Stimulated activated CD8-positive, alpha-beta memory T cell treated with anti-CD3 and anti-CD28 coated beads, Interleukin-15, amount 100 ng/mL, for 24 hours (primary cell): Measurements from ENCODE around the gene DHRS7.

Experiments used
- DNase-seq: peaks from one replicate; pipeline ENCODE4 v3.0.0-alpha.2; 2020; ENCODE audit warnings: low read depth

Gene DHRS7

DNA sequence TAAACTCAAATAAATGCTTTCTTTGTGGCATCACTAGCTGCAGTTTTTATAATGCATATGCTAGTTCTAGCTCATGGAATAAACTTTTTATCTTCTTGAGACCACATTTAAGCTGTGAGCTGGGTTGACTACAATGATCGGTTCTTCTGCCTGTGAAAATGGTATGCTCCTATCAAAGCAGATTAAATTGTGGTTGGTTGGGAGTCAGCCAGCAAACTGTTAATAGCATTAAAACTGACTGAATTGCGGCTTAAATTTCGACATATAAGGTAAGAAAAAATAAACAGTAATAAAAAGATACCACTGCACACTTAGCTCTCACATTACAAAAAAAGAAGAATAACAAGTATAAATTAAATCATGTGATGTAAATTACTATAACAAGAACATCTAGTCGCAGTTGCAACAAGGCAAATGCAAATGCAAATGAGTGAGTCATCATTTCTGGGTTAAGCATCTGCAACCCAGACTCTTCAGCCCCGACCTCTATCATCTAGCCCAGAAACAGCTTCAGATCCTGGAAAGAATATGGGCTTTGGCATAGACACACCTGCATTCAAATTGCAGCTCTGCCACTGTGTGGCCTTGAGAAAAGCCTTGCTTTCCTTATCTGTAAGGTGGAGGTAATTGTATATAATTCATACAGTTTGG, 19.8 kb upstream of the DHRS7 start:
- no peak for DNase-seq

DNA sequence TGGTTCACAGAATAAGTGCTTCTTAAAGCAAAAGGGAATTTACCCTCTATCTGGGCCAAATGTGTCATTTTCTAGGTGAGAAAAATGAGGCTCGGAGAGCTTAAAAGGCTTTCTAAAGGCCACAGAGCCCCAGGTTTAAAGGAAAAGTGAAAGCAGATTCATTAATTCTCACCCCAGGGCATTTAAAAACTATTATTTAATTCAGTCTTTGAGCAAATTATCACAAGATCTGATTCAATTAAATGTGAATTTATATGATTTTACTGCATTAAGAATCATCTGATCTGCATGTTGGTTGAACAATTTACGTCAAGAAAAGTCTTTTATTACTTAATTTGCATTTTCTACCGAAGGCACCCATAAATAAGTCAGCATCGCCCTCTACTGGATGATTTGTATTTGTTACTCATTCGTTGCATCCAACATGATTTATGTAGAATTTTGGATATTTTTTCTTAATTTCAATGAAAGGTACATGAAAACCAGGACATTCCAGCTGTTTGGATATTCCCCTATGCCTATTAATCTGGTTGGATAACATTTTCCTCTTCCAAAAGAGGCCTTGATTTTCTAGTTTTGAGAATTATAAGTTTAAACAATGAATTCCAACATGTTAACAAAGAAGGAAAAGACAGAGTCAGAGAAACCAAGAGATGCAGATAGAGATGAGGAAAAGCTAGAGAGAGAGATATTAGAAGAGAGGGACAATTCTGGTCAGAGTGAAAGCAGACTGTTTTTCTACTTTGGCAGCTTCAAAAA, 19.1 kb upstream of the DHRS7 start:
- no peak for DNase-seq

DNA sequence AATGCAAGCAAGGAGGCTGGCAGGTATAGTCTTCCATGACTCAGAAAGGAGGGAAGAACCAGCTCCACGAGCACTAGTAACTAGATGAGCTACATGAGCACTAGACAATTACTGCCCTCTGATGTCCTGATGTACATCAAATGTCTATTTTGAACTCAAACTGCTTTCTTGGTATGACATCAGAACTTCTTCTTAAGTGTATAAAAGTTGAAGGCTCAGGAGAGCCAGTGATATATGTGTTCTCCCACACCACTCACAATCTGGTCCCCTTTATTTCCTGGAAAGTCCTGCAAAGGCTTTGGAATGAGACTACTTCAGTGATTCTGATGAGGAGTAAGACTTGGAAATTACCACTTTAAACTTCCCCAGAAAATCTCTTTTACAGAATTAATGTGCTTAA, 18.5 kb upstream of the DHRS7 start:
- no peak for DNase-seq

DNA sequence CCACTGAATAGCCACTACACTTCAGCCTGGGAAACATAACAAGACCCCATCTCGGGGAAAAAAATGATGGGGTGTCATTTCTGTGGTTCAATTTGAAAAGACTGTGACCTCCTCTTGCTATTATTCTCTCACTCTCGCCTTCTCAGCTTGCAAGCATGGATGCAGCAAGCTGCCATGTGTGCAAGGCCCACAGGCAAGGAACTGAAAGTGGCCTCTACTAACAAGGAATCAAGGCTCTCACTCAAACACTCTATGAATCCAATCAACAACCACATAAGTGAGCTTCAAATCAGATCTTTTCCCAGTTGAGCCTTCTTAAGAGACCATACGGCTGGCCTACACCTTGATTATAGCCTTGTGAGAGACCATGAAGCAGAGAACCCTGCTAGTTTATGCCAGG, 17.9 kb upstream of the DHRS7 start:
- no peak for DNase-seq

DNA sequence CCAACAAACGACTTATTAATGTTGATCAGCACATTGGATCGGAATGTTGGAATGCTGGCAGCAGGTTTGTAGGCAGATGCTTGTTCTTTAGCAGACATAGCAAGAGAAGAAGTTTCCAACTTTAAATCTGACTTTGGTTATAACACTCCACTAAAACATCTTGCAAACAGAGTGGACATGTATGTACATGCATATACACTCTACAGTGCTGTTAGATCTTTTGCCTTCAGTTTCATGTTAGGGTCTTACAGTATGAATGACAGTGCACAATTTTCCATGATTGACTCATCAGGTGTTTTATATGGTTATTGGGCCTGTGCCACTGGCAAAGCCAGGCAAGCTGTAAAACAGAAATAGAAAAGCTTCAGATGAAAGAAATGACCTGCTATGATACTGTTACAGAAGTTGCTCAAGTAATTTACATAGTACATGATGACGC, 14.3 kb upstream of the DHRS7 start:
- DNase-seq: no peak

DNA sequence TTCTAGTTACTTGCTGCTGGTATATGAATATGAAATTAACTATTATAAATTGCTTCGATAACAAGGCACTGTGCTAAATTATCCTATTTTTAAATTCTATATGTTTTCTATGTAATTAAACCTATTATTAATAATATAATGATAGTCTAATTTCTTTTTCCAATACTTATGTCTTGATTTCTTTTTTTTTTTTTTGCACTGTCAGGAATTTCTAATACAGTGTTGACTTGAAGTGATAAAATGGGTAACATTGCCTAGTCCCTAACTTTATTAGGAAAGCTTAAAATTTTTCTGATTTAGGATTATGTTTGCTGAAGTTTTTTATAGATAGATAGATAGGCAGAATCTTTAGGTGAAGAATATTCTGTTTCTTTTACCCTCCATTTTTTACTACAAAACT, 13.6 kb upstream of the DHRS7 start:
- no peak for DNase-seq

DNA sequence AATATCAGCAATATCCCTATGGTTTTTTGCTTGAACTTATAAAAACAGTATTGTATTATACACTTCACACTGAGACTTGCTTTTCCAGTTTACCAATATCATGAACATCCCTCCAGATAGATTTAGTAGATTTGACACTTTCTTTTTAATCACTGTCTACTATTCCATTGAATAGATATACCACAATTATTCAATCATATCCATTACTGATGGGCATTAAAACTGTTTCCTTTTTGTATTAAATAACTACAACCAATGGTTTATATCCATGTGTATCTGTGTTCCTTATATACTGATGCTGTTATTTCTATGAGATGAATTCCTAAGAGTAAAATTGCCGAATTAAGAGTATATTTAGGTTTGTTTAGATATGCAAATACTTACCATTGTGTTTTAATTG, 13.0 kb upstream of the DHRS7 start:
- DNase-seq: no peak

DNA sequence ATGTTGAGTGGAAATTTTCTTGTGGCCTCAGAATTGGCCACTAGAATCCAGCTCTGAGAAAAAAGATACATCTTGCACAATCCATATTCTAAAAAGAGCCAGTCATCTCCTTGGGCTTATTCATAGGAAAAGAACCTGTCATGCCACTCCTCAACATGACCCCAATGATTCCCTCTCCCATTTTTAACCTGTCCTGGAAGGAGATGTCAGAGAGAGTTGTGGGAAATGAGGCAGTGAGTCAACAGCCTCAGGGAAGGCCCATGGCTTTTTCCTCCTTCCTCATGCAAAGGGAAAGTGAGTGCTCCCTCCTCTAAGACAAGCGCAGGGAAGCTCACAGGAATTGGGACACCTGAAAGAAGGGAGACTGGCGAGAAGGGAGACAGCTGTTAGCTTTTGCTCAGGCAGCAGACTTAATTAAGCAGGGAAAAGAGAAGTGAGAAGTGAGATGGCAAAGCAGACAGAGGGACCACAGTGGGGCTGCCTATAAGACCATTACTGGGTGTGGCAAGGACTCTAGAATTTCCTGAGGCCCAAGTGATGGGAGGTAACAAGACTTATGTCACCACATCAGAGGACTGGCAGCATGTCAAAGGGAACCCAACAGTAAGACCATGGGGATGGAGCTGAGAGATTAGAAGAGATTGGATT, 10.2 kb upstream of the DHRS7 start:
- DNase-seq: no peak

DNA sequence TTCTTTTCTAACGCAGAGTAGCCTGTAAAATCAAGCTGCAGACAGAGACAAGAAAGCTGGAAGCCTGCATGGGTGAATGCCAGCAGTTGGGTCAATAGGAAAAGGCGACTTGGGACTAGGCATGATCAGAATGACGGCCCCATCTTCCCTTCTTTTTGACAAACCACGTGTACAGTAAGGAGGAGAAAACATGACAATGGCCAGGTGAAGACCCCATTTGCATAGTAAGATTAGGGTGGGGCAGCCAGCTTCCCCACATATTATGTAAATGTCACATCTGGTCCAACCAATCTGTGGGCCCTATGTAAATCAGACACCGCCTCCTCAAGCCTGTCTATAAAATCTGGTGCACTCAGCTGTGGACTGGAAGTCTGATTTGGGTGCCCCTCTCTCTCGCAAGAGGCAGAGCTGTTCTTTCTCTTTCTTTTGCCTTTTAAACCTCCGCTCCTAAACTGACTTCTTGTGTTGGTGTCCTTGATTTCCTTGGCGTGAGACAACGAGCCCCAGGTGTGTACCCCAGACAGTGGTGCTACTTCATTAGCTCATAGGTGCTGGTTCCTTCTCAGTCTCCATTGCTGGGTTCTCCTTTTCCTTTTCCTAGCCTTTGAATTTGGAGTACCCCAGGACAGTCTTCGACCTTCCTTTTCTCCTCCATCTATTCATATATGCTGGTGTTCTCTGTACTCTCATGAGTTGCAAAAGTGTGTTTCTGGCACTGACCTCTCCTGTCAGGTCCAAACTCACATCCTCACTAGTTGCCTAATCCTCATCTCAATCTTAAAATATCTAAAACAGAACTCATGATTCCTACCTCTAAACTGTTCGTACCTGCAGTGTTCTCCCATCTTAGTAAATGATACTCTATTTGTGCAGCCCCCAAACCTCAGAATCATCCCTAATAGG, 9.4 kb upstream of the DHRS7 start:
- no peak for DNase-seq

DNA sequence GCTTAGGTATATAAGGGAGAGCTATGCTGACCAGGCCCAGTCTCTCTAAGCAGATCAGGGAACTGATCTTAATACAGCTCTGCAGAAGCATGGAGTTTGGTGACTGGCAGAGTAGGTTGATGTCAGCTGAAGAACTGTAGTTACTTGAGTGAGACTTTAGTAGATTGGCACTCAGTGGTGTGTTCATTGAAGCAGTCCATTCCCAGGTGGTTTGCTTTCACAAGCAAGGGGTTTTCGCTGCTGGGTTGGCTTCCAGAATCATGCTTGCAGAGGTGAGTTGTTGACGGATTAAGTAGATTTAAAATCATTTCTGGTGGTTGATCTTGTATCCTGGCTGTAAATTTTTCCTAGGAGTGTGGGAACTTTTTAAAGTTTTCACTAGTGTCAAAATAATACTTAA, 6.5 kb upstream of the DHRS7 start:
- no peak for DNase-seq

DNA sequence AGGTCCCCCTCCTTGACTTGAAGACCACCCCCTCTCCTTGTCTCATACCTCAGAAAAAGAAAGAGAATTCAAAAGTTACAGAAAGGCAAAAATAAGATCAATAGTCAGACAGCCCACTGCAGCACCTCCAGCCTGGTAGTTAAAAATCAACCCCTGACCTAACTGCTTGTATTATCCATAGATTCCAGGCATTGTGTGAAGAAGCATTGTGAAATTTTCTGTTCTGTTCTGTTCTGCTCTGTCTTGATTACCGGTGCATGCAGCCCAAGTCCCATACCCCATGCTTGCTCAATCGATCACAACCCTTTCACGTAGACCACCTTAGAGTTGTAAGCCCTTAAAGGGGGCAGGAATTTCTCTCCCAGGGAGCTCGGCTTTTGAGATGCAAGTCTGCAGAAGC, 5.8 kb upstream of the DHRS7 start:
- DNase-seq: no peak

DNA sequence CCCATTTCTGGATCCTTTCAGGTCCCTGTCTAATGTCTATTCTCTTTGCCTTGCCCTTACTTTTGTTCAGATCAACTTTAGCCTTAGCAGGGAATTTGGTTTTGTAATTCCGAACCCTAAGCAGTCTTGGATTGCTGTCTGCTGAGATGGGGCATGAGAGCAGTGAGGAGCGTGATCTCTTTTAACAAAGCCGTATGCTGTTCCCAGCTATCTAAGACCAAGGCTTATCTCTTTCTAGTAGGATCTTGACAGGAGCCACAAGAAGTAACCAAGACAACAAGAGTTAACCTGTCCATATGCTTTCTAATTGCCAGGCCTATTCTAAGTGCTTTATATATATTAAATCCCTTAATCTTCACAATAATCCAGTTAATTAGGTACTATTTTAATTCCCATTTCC, 4.5 kb upstream of the DHRS7 start:
- DNase-seq: no peak

DNA sequence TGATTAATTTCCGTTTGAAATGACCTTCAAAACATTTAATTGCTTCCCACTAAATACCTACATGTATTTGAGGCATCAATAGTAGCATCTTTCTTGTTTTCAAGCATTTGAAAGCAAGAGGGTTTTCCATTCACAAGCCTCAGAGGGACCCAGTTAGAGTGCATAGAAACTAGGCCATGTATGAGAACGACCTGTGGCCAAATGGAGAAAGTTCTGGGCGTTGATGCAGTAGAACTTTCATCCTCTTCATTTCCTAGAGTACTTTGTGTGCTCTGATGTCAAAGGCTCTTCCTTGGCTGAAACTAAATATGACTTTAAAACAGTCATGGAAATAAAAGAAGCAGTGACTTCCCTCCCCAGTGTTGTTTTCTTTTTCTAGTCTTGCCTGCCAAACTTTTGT, 944 bp upstream of the DHRS7 start:
- no peak for DNase-seq

DNA sequence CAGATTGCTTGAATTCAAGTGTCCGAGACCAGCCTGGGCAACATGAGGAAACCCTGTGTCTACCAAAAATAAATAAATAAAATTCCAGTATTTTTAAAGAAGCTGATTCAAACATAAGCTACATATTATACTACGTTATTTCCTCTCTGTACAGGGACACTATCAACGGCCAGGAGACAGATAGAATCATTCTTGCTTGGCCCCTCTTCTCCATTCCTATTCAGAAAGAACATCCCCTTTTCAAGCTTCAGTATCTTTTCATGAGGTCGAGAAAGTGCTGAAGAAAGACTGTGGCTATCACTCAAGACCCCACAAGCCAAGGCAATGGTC, 314 bp upstream of the DHRS7 start:
- DNase-seq: no peak

DNA sequence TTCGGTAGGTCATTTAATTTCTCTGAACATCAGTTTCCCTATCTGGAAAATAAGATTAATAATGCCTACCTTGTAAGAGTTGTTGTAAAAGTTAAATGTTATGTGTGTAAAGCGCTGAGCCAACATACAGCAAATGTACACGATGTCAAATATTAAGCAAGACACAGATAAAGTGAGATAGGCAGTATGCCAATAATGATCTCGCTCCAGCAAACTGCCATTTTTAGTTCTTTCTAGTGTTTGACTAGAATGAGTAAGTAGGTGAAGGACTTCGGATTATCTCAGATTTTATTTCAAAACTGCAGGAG, 840 bp downstream of the DHRS7 start:
- no peak for DNase-seq

DNA sequence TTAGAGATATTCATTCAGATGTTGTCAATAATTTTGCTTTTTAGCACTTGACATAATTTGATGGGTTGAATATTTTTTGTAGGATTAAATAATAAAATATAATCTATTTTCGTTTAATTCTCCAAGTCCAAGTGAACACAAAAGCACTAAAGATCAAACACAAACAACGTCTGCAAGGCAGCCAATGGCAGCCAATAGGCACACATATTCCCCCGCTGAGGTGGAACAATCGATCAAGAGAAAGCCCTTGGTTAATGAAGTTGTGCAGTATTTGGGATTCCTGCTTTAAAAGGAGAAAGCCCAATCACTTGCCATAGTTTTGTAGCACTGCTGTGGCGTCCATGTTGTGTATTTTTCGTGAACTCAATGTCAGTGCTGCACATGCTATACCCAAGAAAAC, 1.5 kb downstream of the DHRS7 start:
- no peak for DNase-seq

DNA sequence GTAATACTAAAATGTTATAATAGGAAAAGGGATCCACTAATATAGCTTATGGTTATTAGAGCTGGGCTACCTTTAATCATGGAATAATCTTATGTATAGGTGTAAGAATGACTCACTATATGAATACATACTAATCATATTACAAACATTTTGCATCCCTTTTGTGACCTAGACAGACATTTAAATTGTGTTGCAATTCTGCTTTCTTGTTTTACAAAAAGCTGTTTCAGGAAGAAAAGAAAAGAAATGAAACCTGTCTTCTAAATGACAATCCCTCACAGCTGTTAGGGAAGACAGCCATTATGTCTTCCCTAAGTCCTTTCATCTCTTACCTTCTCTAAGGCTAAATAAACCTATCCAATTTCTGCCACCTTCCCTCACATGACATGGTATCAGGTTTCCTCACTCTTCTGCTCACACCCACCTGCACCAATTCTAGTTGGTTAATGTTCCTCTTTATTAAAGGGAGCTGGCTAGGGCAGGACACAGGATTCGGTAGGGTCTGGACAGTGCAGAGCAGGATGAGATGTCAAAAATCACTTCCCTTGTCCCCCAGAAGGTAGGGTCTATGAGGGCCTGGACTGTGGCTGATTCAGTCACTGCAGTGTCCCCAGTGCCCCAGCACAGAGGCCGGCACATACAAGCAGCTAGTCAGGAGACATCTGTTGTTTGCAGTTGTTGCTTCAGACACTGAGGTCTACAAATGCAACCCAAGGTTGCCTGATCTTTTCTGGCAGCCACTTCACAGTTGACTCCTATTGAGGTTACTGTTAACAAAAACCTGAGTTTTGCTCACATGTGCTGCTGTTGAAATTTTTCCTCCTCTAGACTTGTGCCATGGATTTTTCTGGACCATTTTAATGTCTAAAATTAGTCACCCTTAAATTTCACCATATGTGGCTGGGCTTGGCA, 3.7 kb downstream of the DHRS7 start:
- DNase-seq: no peak

DNA sequence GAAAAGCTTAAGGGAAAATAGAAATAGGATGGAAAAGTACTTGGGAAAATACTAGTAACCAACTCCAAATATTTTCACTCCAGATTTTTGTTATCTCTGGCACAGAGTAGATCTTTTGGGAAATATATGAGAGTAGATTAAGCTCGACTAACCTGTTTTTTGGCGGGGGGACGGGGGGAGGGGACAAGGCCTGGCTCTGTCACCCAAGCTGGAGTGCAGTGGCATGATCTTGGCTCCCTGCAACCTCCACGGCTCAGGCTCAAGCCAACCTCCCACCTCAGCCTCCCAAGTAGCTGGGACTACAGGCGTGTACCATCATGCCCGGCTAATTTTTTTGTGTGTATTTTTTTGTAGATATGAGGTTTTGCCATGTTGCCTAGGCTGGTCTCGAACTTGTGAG, 4.8 kb downstream of the DHRS7 start:
- DNase-seq: no peak

DNA sequence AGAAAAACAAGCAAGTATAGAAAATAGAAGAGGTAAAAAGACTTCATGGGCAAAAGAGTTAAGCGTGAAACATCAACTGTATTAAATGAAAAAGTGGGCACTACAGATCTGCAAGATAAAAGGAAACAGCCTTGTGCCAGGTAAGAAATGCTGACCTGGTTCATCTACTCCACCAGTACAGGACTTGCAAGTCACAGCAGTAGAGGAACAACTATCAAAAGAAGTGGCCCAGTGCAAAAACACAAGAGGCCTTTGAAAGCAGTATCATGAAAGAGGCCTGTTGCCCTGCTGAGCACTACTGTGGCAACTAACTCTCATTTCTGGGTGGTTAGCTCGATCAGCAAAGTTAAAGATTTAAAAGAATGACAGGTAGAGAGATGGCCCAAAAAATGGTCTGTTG, 10.5 kb downstream of the DHRS7 start:
- no peak for DNase-seq

DNA sequence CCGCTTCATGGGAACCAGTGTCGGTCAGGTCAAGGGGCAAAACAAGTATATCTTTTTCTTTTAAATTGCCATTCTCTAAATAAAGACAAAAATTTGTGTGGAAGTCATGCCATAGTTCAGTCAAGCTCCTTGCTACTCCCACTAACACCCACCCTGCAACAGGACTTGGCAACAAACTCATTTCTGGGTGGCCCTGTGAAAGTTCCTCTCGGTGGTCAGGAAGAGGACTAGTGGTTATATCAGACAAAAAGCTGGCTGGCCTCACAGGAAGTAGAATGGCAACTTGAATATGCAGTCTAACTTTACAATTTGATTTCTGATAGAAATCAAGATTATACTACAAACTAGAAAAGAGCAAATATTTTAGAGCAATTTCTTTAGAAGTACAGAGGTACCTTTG, 11.2 kb downstream of the DHRS7 start:
- DNase-seq: no peak

DNA sequence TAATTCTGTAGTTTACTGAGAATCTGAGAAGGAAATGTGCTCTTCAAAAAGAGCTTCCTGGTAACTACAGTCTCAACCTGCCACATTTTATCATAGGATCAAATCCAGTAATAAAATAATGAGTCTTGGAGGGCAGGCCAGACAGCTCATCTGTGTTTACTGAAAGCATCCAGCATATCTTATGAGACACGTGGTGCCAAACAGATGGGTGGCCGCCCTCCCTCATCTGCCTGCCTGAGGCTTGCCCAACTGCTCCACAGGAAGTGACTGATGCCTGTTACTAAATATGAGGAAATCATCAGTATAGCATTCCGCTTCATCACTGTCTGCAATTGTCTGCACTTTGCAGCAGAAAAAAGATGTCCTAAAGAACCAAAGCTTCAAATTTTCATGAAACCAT, 13.5 kb downstream of the DHRS7 start:
- peak; percentile 8 for DNase-seq

DNA sequence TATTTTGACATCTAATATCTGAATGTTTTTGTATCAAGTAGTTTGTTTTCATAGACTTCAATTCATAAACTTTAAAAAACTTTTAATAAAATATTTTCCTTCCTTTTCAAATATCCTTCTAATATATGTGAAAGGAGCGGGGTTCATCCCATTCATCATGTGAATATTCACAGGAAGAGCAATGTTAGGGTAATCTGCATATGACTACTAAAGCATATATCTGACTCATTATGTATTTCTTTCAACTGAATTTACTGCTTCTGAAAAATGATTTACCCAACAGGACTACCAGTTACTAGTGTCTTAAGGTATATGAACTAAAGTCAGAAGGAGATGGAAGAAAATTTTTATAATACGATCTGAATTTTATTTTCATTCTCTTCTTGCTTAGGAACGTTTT, 30.5 kb downstream of the DHRS7 start:
- DNase-seq: no peak
